H9 (cell line): ENCODE measurements around the gene IRAK1. TPM values are rescaled to one million over a fixed set of nuclear protein-coding genes. Genes with fewer than 3 reads are reported as not detected.

Source experiments
- DNase-seq: peaks from one replicate; pipeline ENCODE4 v3.0.0-alpha.2; 2017
- H2AFZ ChIP-seq: one replicate; pipeline ENCODE4 v1.6.1; 2013; ENCODE audit warnings: mild to moderate bottlenecking, low read length, control low read depth, moderate library complexity
- H2AK5ac ChIP-seq: 2 replicates; pipeline ENCODE4 v1.6.1; 2013; ENCODE audit warnings: low read length, control low read depth, mixed read lengths; ENCODE audit not compliant: insufficient read length
- H2BK120ac ChIP-seq: one replicate; pipeline ENCODE4 v1.6.1; 2013; ENCODE audit warnings: low read depth, mild to moderate bottlenecking, low read length, control low read depth, inconsistent platforms; ENCODE audit not compliant: poor library complexity, severe bottlenecking
- H2BK12ac ChIP-seq: 2 replicates; pipeline ENCODE4 v1.6.1; 2013; ENCODE audit warnings: low read length, control low read depth, mixed read lengths, low read depth; ENCODE audit not compliant: insufficient read length
- H2BK15ac ChIP-seq: 2 replicates; pipeline ENCODE4 v1.6.1; 2013; ENCODE audit warnings: low read depth, low read length, control low read depth
- H2BK20ac ChIP-seq: one replicate; pipeline ENCODE4 v1.6.1; 2013; ENCODE audit warnings: low read depth, mild to moderate bottlenecking, low read length, control low read depth, inconsistent platforms; ENCODE audit not compliant: poor library complexity, severe bottlenecking
- H2BK5ac ChIP-seq: 2 replicates; pipeline ENCODE4 v1.6.1; 2013; ENCODE audit warnings: low read length, control low read depth, mixed read lengths; ENCODE audit not compliant: insufficient read length
- H3K14ac ChIP-seq: 2 replicates; pipeline ENCODE4 v1.6.1; 2013; ENCODE audit warnings: low read length, control low read depth; ENCODE audit not compliant: insufficient read depth
- H3K18ac ChIP-seq: 2 replicates; pipeline ENCODE4 v1.6.1; 2013; ENCODE audit warnings: low read depth, mild to moderate bottlenecking, mixed read lengths, low read length, control low read depth; ENCODE audit not compliant: insufficient read length
- H3K23ac ChIP-seq: 2 replicates; pipeline ENCODE4 v1.6.1; 2013; ENCODE audit warnings: low read length, control low read depth, mixed read lengths, low read depth; ENCODE audit not compliant: insufficient read length
- H3K23me2 ChIP-seq: 2 replicates; pipeline ENCODE4 v1.6.1; 2013; ENCODE audit warnings: low read depth, mild to moderate bottlenecking, mixed read lengths, low read length, control low read depth; ENCODE audit not compliant: insufficient read length, poor library complexity, severe bottlenecking
- H3K27ac ChIP-seq: 2 replicates; pipeline ENCODE4 v1.5.1; 2013; ENCODE audit warnings: low read length, control low read depth, mixed read lengths, low read depth; ENCODE audit not compliant: insufficient read length
- H3K27me3 ChIP-seq: 2 replicates; pipeline ENCODE4 v1.6.1; 2013; ENCODE audit warnings: low read length, control low read depth, inconsistent platforms; ENCODE audit not compliant: insufficient read depth
- H3K4ac ChIP-seq: 2 replicates; pipeline ENCODE4 v1.6.1; 2013; ENCODE audit warnings: low read depth, mild to moderate bottlenecking, control low read depth, inconsistent platforms, low read length, moderate library complexity
- H3K4me1 ChIP-seq: 2 replicates; pipeline ENCODE4 v1.6.1; 2013; ENCODE audit warnings: low read length, control low read depth, inconsistent platforms; ENCODE audit not compliant: insufficient read depth
- H3K4me2 ChIP-seq: 2 replicates; pipeline ENCODE4 v1.6.1; 2013; ENCODE audit warnings: low read length, control low read depth, mixed read lengths; ENCODE audit not compliant: insufficient read length, insufficient read depth
- H3K56ac ChIP-seq: 2 replicates; pipeline ENCODE4 v1.6.1; 2013; ENCODE audit warnings: low read depth, mild to moderate bottlenecking, mixed read lengths, low read length, control low read depth; ENCODE audit not compliant: insufficient read length
- H3K79me1 ChIP-seq: 2 replicates; pipeline ENCODE4 v1.6.1; 2013; ENCODE audit warnings: low read depth, mild to moderate bottlenecking, moderate library complexity, low read length, control low read depth, inconsistent platforms; ENCODE audit not compliant: insufficient read depth, poor library complexity, severe bottlenecking
- H3K79me2 ChIP-seq: 2 replicates; pipeline ENCODE4 v1.6.1; 2013; ENCODE audit warnings: low read length, control low read depth, inconsistent platforms; ENCODE audit not compliant: insufficient read depth
- H3K9ac ChIP-seq: 2 replicates; pipeline ENCODE4 v1.6.1; 2013; ENCODE audit warnings: low read length, control low read depth, mixed read lengths; ENCODE audit not compliant: insufficient read length; ENCODE audit errors: extremely low read depth
- H3K9me3 ChIP-seq: one replicate; pipeline ENCODE4 v1.6.1; 2013; ENCODE audit warnings: low read depth, low read length, inconsistent platforms; ENCODE audit not compliant: control insufficient read depth
- H3T11ph ChIP-seq: one replicate; pipeline ENCODE4 v1.6.1; 2013; ENCODE audit warnings: mild to moderate bottlenecking, low read length, control low read depth, inconsistent platforms
- H4K20me1 ChIP-seq: one replicate; pipeline ENCODE4 v1.6.1; 2013; ENCODE audit not compliant: control insufficient read depth, insufficient read length, insufficient read depth
- H4K5ac ChIP-seq: 2 replicates; pipeline ENCODE4 v1.6.1; 2013; ENCODE audit warnings: low read depth, mild to moderate bottlenecking, mixed read lengths, low read length, control low read depth; ENCODE audit not compliant: insufficient read length
- H4K8ac ChIP-seq: replicated peaks from 2 replicates; pipeline ENCODE4 v1.6.1; 2013; ENCODE audit warnings: low read length, control low read depth, mixed read lengths, low read depth; ENCODE audit not compliant: insufficient read length
- H4K91ac ChIP-seq: 2 replicates; pipeline ENCODE4 v1.6.1; 2013; ENCODE audit warnings: low read depth, mild to moderate bottlenecking, moderate library complexity, mixed read lengths, low read length, control low read depth; ENCODE audit not compliant: insufficient read length
- H3K27ac Mint-ChIP-seq, 3 experiments: 2 replicates in 2 of 3; 3 replicates in 1 of 3; pipeline ENCODE4 v1.8.0; 2020 to 2021; ENCODE audit warnings: mixed read lengths in 3 of 3, mild to moderate bottlenecking in 1 of 3, moderate library complexity in 1 of 3
- H3K27me3 Mint-ChIP-seq: 2 replicates; pipeline ENCODE4 v1.8.0; 2021; ENCODE audit warnings: low read depth, mild to moderate bottlenecking, moderate library complexity, mixed read lengths
- H3K36me3 Mint-ChIP-seq, 3 experiments: 2 replicates in 2 of 3; 3 replicates in 1 of 3; pipeline ENCODE4 v1.8.0; 2020 to 2021; ENCODE audit warnings: low read depth in 3 of 3, mixed read lengths in 3 of 3; ENCODE audit not compliant: insufficient read depth in 1 of 3
- H3K4me1 Mint-ChIP-seq, 2 experiments: 2 replicates each; pipeline ENCODE4 v1.8.0; 2020; ENCODE audit warnings: mixed read lengths in 2 of 2
- H3K4me3 Mint-ChIP-seq, 2 experiments: 2 replicates in 1 of 2; 3 replicates in 1 of 2; pipeline ENCODE4 v1.8.0; 2020 to 2021; ENCODE audit warnings: mild to moderate bottlenecking in 2 of 2, mixed read lengths in 2 of 2, moderate library complexity in 1 of 2
- H3K9me3 Mint-ChIP-seq, 2 experiments: 2 replicates in 1 of 2; 3 replicates in 1 of 2; pipeline ENCODE4 v1.8.0; 2020; ENCODE audit warnings: mild to moderate bottlenecking in 2 of 2, mixed read lengths in 2 of 2, moderate library complexity in 1 of 2
- WGBS: extraction: QIAGEN DNeasy Blood & Tissue Kit; methylation state at CpG from one replicate; pipeline ENCODE4 v1.1.7; 2013; ENCODE audit warnings: missing lambda C conversion rate, low lambda C conversion rate, mixed read lengths; ENCODE audit not compliant: insufficient read length; ENCODE audit errors: extremely low coverage; 5-methylcytosine and 5-hydroxymethylcytosine counted together
- total RNA-seq: library from RNA; stranded (reverse); gene quantifications from 2 replicates; pipeline ENCODE4 v1.2.1, GENCODE V29; 2021
- TF ChIP-seq, protein P1 (sequence below): fragments of 200-600 bp; sonication (generic); conservative IDR thresholded peaks from 3 replicates; pipeline ENCODE4 v1.8.0; 2021; ENCODE audit warnings: antibody characterized with exemption, mild to moderate bottlenecking

Gene IRAK1
- total RNA-seq, 1 experiment from 2014 or later, result 98.4 TPM

- TF ChIP-seq, protein P1, sequence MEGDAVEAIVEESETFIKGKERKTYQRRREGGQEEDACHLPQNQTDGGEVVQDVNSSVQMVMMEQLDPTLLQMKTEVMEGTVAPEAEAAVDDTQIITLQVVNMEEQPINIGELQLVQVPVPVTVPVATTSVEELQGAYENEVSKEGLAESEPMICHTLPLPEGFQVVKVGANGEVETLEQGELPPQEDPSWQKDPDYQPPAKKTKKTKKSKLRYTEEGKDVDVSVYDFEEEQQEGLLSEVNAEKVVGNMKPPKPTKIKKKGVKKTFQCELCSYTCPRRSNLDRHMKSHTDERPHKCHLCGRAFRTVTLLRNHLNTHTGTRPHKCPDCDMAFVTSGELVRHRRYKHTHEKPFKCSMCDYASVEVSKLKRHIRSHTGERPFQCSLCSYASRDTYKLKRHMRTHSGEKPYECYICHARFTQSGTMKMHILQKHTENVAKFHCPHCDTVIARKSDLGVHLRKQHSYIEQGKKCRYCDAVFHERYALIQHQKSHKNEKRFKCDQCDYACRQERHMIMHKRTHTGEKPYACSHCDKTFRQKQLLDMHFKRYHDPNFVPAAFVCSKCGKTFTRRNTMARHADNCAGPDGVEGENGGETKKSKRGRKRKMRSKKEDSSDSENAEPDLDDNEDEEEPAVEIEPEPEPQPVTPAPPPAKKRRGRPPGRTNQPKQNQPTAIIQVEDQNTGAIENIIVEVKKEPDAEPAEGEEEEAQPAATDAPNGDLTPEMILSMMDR, result no peak
- H2BK120ac ChIP-seq, result no peak overlapping the region
- H2BK12ac ChIP-seq, result no peak overlapping the region
- H3K79me2 ChIP-seq, result no peaks in the 10 kb centered on the region
- no peaks in the 10 kb centered on the region for H3K27me3 Mint-ChIP-seq
- H2BK15ac ChIP-seq, result no peak overlapping the region
- H3K18ac ChIP-seq, result no peak overlapping the region
- H3K4me1 ChIP-seq, result no peaks in the 10 kb centered on the region
- H4K8ac ChIP-seq, result no peak overlapping the region
- H3K23ac ChIP-seq, result no peak overlapping the region
- no peak overlapping the region for H3K4ac ChIP-seq
- DNase-seq, result no peak
- H3K27ac Mint-ChIP-seq, result peak overlapping the region; percentile 24 to 92 (median 90); a peak in 3 of 7 replicates
- H2AFZ ChIP-seq, result no peak overlapping the region
- H3K27me3 ChIP-seq, result no peaks in the 10 kb centered on the region
- no peak overlapping the region for H2BK5ac ChIP-seq
- peaks cover 18 to 28% of the 10 kb centered on the region in 2 experiments for H3K4me1 Mint-ChIP-seq
- H3K56ac ChIP-seq, result no peak overlapping the region
- H4K5ac ChIP-seq, result no peak overlapping the region
- H3T11ph ChIP-seq, result no peak overlapping the region
- H3K23me2 ChIP-seq, result peaks cover 9% of the 10 kb centered on the region
- H3K4me2 ChIP-seq, result peak overlapping the region; percentile 34
- no peak overlapping the region for H4K91ac ChIP-seq
- peak overlapping the region; percentile 63 to 76 for H3K4me3 Mint-ChIP-seq
- H3K79me1 ChIP-seq, result no peaks in the 10 kb centered on the region
- H2AK5ac ChIP-seq, result no peak overlapping the region
- H3K9me3 Mint-ChIP-seq, result peaks cover 47 to 68% of the 10 kb centered on the region in 2 experiments
- H3K36me3 Mint-ChIP-seq, result peaks cover 5 to 28% (median 10%) of the 10 kb centered on the region in 3 experiments; a peak in 6 of 7 replicates
- H3K9me3 ChIP-seq, result no peaks in the 10 kb centered on the region
- H3K27ac ChIP-seq, result no peak overlapping the region
- peaks cover 5% of the 10 kb centered on the region for H4K20me1 ChIP-seq
- no peak overlapping the region for H3K9ac ChIP-seq
- H3K14ac ChIP-seq, result no peak overlapping the region
- WGBS, result no CpG with 5 or more reads among the region's 9 CpGs
- no peak overlapping the region for H2BK20ac ChIP-seq
Measured at GRCh38 chrX:154020536-154021115, 924 bp upstream of the IRAK1 start.
